Neural progenitor cell (in vitro differentiated cells): ENCODE measurements around the gene MAGEB17. TPM values are rescaled to one million over a fixed set of nuclear protein-coding genes. Genes with fewer than 3 reads are reported as not detected.
"Not testable (repeated sequence)": the region's sequence is repeated elsewhere in the genome, so short reads cannot be mapped to it uniquely, and the experiment has no call there.

Experiments used
- DNase-seq: peaks from one replicate; pipeline ENCODE4 v3.0.0-alpha.2; 2016; ENCODE audit warnings: low spot score
- H2AFZ ChIP-seq: fragments of 200-600 bp; sonication (generic); replicated peaks from 2 replicates; pipeline ENCODE4 v1.6.1; 2016; ENCODE audit warnings: antibody characterized with exemption
- H3F3A ChIP-seq: fragments of 200-600 bp; sonication (generic); 2 replicates; pipeline ENCODE4 v1.6.1; 2016; ENCODE audit warnings: antibody characterized with exemption, low read depth
- H3K27ac ChIP-seq: fragments of 200-600 bp; sonication (generic); 2 replicates; pipeline ENCODE4 v1.5.1; 2016; ENCODE audit warnings: mild to moderate bottlenecking
- H3K27me3 ChIP-seq: fragments of 200-600 bp; sonication (generic); 2 replicates; pipeline ENCODE4 v1.6.1; 2016; ENCODE audit warnings: mild to moderate bottlenecking, moderate library complexity
- H3K36me3 ChIP-seq: fragments of 200-600 bp; sonication (generic); 2 replicates; pipeline ENCODE4 v1.5.1; 2016
- H3K4me1 ChIP-seq: fragments of 200-600 bp; sonication (generic); 2 replicates; pipeline ENCODE4 v1.6.1; 2016; ENCODE audit warnings: mixed run types
- H3K4me2 ChIP-seq: fragments of 200-600 bp; sonication (generic); 2 replicates; pipeline ENCODE4 v1.6.1; 2016
- H3K4me3 ChIP-seq: fragments of 200-600 bp; sonication (generic); 2 replicates; pipeline ENCODE4 v1.5.1; 2016
- H3K79me2 ChIP-seq: fragments of 200-600 bp; sonication (generic); 2 replicates; pipeline ENCODE4 v1.6.1; 2016; ENCODE audit warnings: low read depth
- H3K9ac ChIP-seq: fragments of 200-600 bp; sonication (generic); 2 replicates; pipeline ENCODE4 v1.6.1; 2016
- H3K9me3 ChIP-seq: fragments of 200-600 bp; sonication (generic); 2 replicates; pipeline ENCODE4 v1.5.1; 2016; ENCODE audit warnings: low read depth
- H4K20me1 ChIP-seq: fragments of 200-600 bp; sonication (generic); 2 replicates; pipeline ENCODE4 v1.6.1; 2016; ENCODE audit warnings: low read depth
- H3K27ac Mint-ChIP-seq: 3 replicates; pipeline ENCODE4 v1.8.0; 2021; ENCODE audit warnings: mixed read lengths
- H3K27me3 Mint-ChIP-seq: 2 replicates; pipeline ENCODE4 v1.8.0; 2022; ENCODE audit warnings: low read depth, mild to moderate bottlenecking, inconsistent platforms, moderate library complexity, mixed read lengths; ENCODE audit not compliant: insufficient read depth
- H3K36me3 Mint-ChIP-seq: 3 replicates; pipeline ENCODE4 v1.8.0; 2021; ENCODE audit warnings: mixed read lengths
- H3K4me1 Mint-ChIP-seq: 3 replicates; pipeline ENCODE4 v1.8.0; 2021; ENCODE audit warnings: mixed read lengths
- H3K4me3 Mint-ChIP-seq: 3 replicates; pipeline ENCODE4 v1.8.0; 2021; ENCODE audit warnings: mild to moderate bottlenecking, moderate library complexity, mixed read lengths
- H3K9me3 Mint-ChIP-seq: 3 replicates; pipeline ENCODE4 v1.8.0; 2020; ENCODE audit warnings: mixed read lengths
- EZH2 ChIP-seq: fragments of 200-600 bp; sonication (generic); IDR thresholded peaks from 2 replicates; pipeline ENCODE4 v1.6.1; 2017; ENCODE audit warnings: antibody characterized with exemption, mild to moderate bottlenecking, moderate library complexity
- EZH2phosphoT487 ChIP-seq: fragments of 200-600 bp; sonication (generic); IDR thresholded peaks from 2 replicates; pipeline ENCODE4 v1.6.1; 2017; ENCODE audit warnings: antibody characterized with exemption
- total RNA-seq: library from RNA; depleted of rRNA; stranded (reverse); fragments of >200 nt; gene quantifications from 2 replicates; pipeline ENCODE4 v1.2.3, GENCODE V29; 2015; ENCODE audit warnings: low replicate concordance
- TF ChIP-seq, protein P1 (sequence below): fragments of 200-600 bp; sonication (generic); IDR thresholded peaks from 2 replicates; pipeline ENCODE4 v1.5.1; 2017; ENCODE audit warnings: antibody characterized with exemption, mild to moderate bottlenecking

MAGEB17 gene
- total RNA-seq, 1 donor from 2014 or later: 0.09 TPM

DNA sequence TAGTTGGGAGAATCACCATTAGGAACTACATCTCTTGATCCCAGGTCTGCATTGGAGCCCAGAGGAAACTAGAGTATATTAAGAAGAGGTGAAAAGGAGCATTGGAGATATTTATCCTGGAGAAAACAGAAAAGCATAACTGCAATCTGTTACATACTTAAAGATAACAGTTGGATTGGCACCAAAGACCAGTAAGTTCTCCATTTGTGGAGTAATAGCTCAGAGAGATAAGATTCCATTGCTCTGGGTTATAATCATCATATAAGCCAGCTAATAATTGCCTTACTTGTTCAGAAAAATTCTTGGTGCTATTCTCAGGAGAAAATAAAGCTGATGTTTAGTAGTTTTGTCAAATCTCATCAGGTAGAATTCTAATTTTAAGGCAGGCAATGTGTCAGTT lies 23.3 kb upstream of the MAGEB17 start:
- Histone ChIP-seq H4K20me1 (no peaks in the 10 kb centered on the region), H3K4me3 (no peak overlapping the region), H3K36me3 (no peaks in the 10 kb centered on the region), H3K79me2 (peaks cover 3% of the 10 kb centered on the region), H3K4me1 (no peaks in the 10 kb centered on the region), H3K9me3 (no peaks in the 10 kb centered on the region), H3K27me3 (no peaks in the 10 kb centered on the region), H2AFZ (no peak overlapping the region), H3K9ac (no peak overlapping the region), H3F3A (no peaks in the 10 kb centered on the region), H3K27ac (no peak overlapping the region), H3K4me2 (no peak overlapping the region)
- TF ChIP-seq EZH2: no peak
- TF ChIP-seq, protein P1, sequence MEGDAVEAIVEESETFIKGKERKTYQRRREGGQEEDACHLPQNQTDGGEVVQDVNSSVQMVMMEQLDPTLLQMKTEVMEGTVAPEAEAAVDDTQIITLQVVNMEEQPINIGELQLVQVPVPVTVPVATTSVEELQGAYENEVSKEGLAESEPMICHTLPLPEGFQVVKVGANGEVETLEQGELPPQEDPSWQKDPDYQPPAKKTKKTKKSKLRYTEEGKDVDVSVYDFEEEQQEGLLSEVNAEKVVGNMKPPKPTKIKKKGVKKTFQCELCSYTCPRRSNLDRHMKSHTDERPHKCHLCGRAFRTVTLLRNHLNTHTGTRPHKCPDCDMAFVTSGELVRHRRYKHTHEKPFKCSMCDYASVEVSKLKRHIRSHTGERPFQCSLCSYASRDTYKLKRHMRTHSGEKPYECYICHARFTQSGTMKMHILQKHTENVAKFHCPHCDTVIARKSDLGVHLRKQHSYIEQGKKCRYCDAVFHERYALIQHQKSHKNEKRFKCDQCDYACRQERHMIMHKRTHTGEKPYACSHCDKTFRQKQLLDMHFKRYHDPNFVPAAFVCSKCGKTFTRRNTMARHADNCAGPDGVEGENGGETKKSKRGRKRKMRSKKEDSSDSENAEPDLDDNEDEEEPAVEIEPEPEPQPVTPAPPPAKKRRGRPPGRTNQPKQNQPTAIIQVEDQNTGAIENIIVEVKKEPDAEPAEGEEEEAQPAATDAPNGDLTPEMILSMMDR: no peak
- Mint-ChIP-seq H3K4me1 (no peaks in the 10 kb centered on the region), H3K36me3 (no peaks in the 10 kb centered on the region), H3K9me3 (no peaks in the 10 kb centered on the region), H3K27ac (no peak overlapping the region), H3K4me3 (no peak overlapping the region), H3K27me3 (peaks cover 2% of the 10 kb centered on the region)
- no peak for DNase-seq

- H3K4me3 Mint-ChIP-seq: no peak overlapping the region
These were observed 22.9 kb upstream of the MAGEB17 start for GRCh38 chrX:16144420-16144819.

DNA sequence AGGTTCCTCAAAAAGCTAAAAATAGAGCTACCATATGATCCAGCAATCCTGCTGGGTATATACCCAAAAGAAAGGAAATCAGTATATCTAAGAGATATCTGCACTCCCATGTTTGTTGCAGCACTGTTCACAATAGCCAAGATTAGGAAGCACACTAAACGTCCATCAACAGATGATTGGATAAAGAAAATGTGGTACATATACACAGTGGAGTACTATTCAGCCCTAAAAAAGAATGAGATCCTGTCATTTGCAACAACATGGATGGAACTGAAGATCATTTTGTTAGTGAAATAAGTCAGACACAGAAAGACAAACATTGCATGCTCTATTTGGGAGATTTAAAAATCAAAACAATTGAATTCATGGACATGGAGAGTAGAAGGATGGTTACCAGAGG lies 22.2 kb upstream of the MAGEB17 start:
- not testable (repeated sequence) for H3K9ac ChIP-seq, H3K27ac Mint-ChIP-seq, H3K4me1 Mint-ChIP-seq, DNase-seq, H3K4me3 Mint-ChIP-seq, H3K79me2 ChIP-seq, H3K9me3 ChIP-seq, H3K27me3 Mint-ChIP-seq, H3K36me3 ChIP-seq, H3K27ac ChIP-seq, H3K4me1 ChIP-seq, H2AFZ ChIP-seq, H3F3A ChIP-seq, H3K27me3 ChIP-seq, H3K9me3 Mint-ChIP-seq, H3K36me3 Mint-ChIP-seq, H3K4me3 ChIP-seq, H3K4me2 ChIP-seq, H4K20me1 ChIP-seq

More at GRCh38 chrX:16144420-16144819, 22.9 kb upstream of the MAGEB17 start:
- Histone ChIP-seq H3K9me3 (no peaks in the 10 kb centered on the region), H3F3A (no peaks in the 10 kb centered on the region), H3K4me1 (no peaks in the 10 kb centered on the region), H3K4me3 (no peak overlapping the region), H3K4me2 (no peak overlapping the region), H4K20me1 (no peaks in the 10 kb centered on the region), H2AFZ (no peak overlapping the region), H3K36me3 (no peaks in the 10 kb centered on the region), H3K79me2 (no peaks in the 10 kb centered on the region), H3K27ac (no peak overlapping the region), H3K9ac (no peak overlapping the region), H3K27me3 (no peaks in the 10 kb centered on the region)
- H3K4me1 Mint-ChIP-seq: no peaks in the 10 kb centered on the region
- TF ChIP-seq EZH2phosphoT487: no peak
- no peak overlapping the region for H3K27ac Mint-ChIP-seq
- no peaks in the 10 kb centered on the region for H3K36me3 Mint-ChIP-seq
- DNase-seq: no peak
- H3K9me3 Mint-ChIP-seq: no peaks in the 10 kb centered on the region
- peaks cover 2% of the 10 kb centered on the region for H3K27me3 Mint-ChIP-seq

DNA sequence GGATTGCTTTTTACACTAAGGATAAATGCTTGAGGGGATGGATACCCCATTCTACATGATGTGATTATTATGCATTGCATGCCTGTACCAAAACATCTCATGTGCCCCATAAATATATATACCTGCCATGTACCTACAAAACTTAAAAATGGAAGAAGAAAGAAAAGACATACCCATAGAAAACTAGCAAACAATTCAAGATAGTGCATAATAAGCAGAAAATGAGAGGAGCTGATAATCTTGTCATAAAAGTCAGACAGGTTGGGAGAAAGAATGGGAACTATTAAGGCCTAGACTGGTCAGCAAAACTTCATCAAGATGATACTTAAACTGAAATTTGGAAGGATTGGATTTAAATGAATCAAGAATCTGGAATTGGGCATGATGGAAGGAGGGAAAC lies 21.6 kb upstream of the MAGEB17 start:
- Histone ChIP-seq H2AFZ (no peak overlapping the region), H3K27me3 (no peaks in the 10 kb centered on the region), H3K4me1 (peaks cover 4% of the 10 kb centered on the region), H3F3A (peaks cover 3% of the 10 kb centered on the region), H3K36me3 (no peaks in the 10 kb centered on the region), H3K27ac (no peak overlapping the region), H3K79me2 (no peaks in the 10 kb centered on the region), H3K9me3 (no peaks in the 10 kb centered on the region), H3K4me2 (no peak overlapping the region), H3K9ac (no peak overlapping the region), H3K4me3 (no peak overlapping the region), H4K20me1 (no peaks in the 10 kb centered on the region)
- Mint-ChIP-seq H3K36me3 (no peaks in the 10 kb centered on the region), H3K4me3 (no peak overlapping the region), H3K27me3 (peaks cover 2% of the 10 kb centered on the region), H3K9me3 (no peaks in the 10 kb centered on the region), H3K4me1 (no peaks in the 10 kb centered on the region), H3K27ac (no peak overlapping the region)
- no peak for DNase-seq
- no peak for TF ChIP-seq EZH2phosphoT487
- TF ChIP-seq EZH2: no peak
- TF ChIP-seq, protein P1: no peak
